Activated CD8-positive, alpha-beta T cell treated with anti-CD3 and anti-CD28 coated beads, Interleukin-2, amount 10 ng/mL, durations not matched to agents 7 days and 5 days (primary cell): ENCODE results near the gene TUBGCP6. TPM values are rescaled to one million over a fixed set of nuclear protein-coding genes. Genes with fewer than 3 reads are reported as not detected.

Experiments used
- ATAC-seq: fragments of 150-1000 bp; cut with Tn5 transposase; one replicate; pipeline ENCODE4 v1.10.0; 2021; ENCODE audit warnings: moderate library complexity
- CTCF ChIA-PET: fragments of 350-600 bp; sonication (Branson Sonifier 250); formaldehyde crosslinking; loops from one replicate; lab custom pipeline; 2021; ENCODE audit warnings: antibody characterized with exemption; lab: Charles Lee
- POLR2A ChIA-PET: fragments of 350-600 bp; sonication (Branson Sonifier 250); formaldehyde crosslinking; loops from one replicate; lab custom pipeline; 2021; ENCODE audit warnings: antibody characterized with exemption; lab: Charles Lee
- DNase-seq: peaks from one replicate; pipeline ENCODE4 v3.0.0-alpha.2; 2020
- H3K27ac Mint-ChIP-seq: one replicate; pipeline ENCODE4 v1.8.0; 2021; ENCODE audit warnings: mild to moderate bottlenecking, mixed read lengths
- H3K27me3 Mint-ChIP-seq: one replicate; pipeline ENCODE4 v1.8.0; 2021; ENCODE audit warnings: low read depth, mixed read lengths
- H3K36me3 Mint-ChIP-seq: one replicate; pipeline ENCODE4 v1.8.0; 2021; ENCODE audit warnings: low read depth, mixed read lengths
- H3K4me1 Mint-ChIP-seq: one replicate; pipeline ENCODE4 v1.8.0; 2021; ENCODE audit warnings: low read depth, mixed read lengths
- H3K4me3 Mint-ChIP-seq: one replicate; pipeline ENCODE4 v1.8.0; 2021; ENCODE audit warnings: mild to moderate bottlenecking, mixed read lengths
- H3K9me3 Mint-ChIP-seq: one replicate; pipeline ENCODE4 v1.8.0; 2022; ENCODE audit warnings: mixed read lengths; ENCODE audit not compliant: insufficient read depth
- total RNA-seq, 2 experiments: library from RNA; stranded (reverse); gene quantifications; one replicate each; pipeline ENCODE4 v1.2.3, GENCODE V29; 2021

The TUBGCP6 gene
- total RNA-seq, 2 experiments from 2014 or later: 53.2 to 58.1 TPM

GRCh38 chr22:50269573-50269969, 24.7 kb upstream of the TUBGCP6 start:
- no peaks in the 10 kb centered on the region for H3K36me3 Mint-ChIP-seq
- H3K4me3 Mint-ChIP-seq: peak overlapping the region; percentile 69
- DNase-seq: no peak
- ChIA-PET POLR2A (no interaction called here), CTCF (interaction anchor here (0.8 to 1.6 kb wide), 2 partner anchors 18 to 59 kb away, joined by 3 to 4 read pairs; partner anchors contain the start of gene HDAC10)
- H3K4me1 Mint-ChIP-seq: peaks cover 23% of the 10 kb centered on the region
- H3K27ac Mint-ChIP-seq: peak overlapping the region; percentile 39
- peaks cover 8% of the 10 kb centered on the region for H3K27me3 Mint-ChIP-seq
- no peaks in the 10 kb centered on the region for H3K9me3 Mint-ChIP-seq
- ATAC-seq: no peak

GRCh38 chr22:50268655-50269113, 23.9 kb upstream of the TUBGCP6 start:
- H3K9me3 Mint-ChIP-seq: no peaks in the 10 kb centered on the region
- H3K27me3 Mint-ChIP-seq: peaks cover 8% of the 10 kb centered on the region

GRCh38 chr22:50267591-50268390, 23.0 kb upstream of the TUBGCP6 start:
- CTCF ChIA-PET: interaction anchor here (0.7 to 1.6 kb wide), 4 partner anchors 15 to 92 kb away, joined by 3 to 9 read pairs (median 4); partner anchors contain the start of gene HDAC10
- H3K4me3 Mint-ChIP-seq: no peak overlapping the region
- H3K36me3 Mint-ChIP-seq: no peaks in the 10 kb centered on the region
- ATAC-seq (no peak), DNase-seq (peak; percentile 57)
- no peak overlapping the region for H3K27ac Mint-ChIP-seq
- peaks cover 5% of the 10 kb centered on the region for H3K27me3 Mint-ChIP-seq
- H3K9me3 Mint-ChIP-seq: no peaks in the 10 kb centered on the region
- peaks cover 23% of the 10 kb centered on the region for H3K4me1 Mint-ChIP-seq
- POLR2A ChIA-PET: interaction anchor here (0.9 kb wide), 1 partner anchor 16 kb away, joined by 7 read pairs; the partner anchor contains the start of gene HDAC10

More at GRCh38 chr22:50268655-50269113, 23.9 kb upstream of the TUBGCP6 start:
- Mint-ChIP-seq H3K27ac (no peak overlapping the region), H3K36me3 (no peaks in the 10 kb centered on the region), H3K4me3 (peak overlapping the region; percentile 8), H3K4me1 (peaks cover 23% of the 10 kb centered on the region)
- DNase-seq: no peak
- CTCF ChIA-PET: interaction anchor here (0.8 to 1.6 kb wide), 3 partner anchors 17 to 59 kb away, joined by 3 to 4 read pairs (median 3); partner anchors contain the start of genes DENND6B and HDAC10
- ATAC-seq: no peak
- POLR2A ChIA-PET: no interaction called here

GRCh38 chr22:50266994-50267393, 22.2 kb upstream of the TUBGCP6 start:
- H3K36me3 Mint-ChIP-seq: no peaks in the 10 kb centered on the region
- DNase-seq: no peak
- peaks cover 26% of the 10 kb centered on the region for H3K4me1 Mint-ChIP-seq
- ATAC-seq: no peak
- CTCF ChIA-PET: interaction anchor here (1.3 to 1.6 kb wide), 2 partner anchors 14 to 16 kb away, joined by 4 to 9 read pairs; partner anchors contain the start of gene HDAC10
- POLR2A ChIA-PET: interaction anchor here (0.9 kb wide), 1 partner anchor 16 kb away, joined by 7 read pairs; the partner anchor contains the start of gene HDAC10
- no peak overlapping the region for H3K4me3 Mint-ChIP-seq
- H3K9me3 Mint-ChIP-seq: no peaks in the 10 kb centered on the region
- peaks cover 6% of the 10 kb centered on the region for H3K27me3 Mint-ChIP-seq
- no peak overlapping the region for H3K27ac Mint-ChIP-seq

GRCh38 chr22:50264946-50265669, 20.3 kb upstream of the TUBGCP6 start:
- DNase-seq (no peak), ATAC-seq (no peak)
- ChIA-PET CTCF (no interaction called here), POLR2A (no interaction called here)
- Mint-ChIP-seq H3K4me1 (peaks cover 22% of the 10 kb centered on the region), H3K36me3 (no peaks in the 10 kb centered on the region), H3K27ac (no peak overlapping the region), H3K27me3 (peaks cover 7% of the 10 kb centered on the region), H3K9me3 (no peaks in the 10 kb centered on the region), H3K4me3 (no peak overlapping the region)

GRCh38 chr22:50264104-50264745, 19.4 kb upstream of the TUBGCP6 start:
- peaks cover 17% of the 10 kb centered on the region for H3K4me1 Mint-ChIP-seq
- no peaks in the 10 kb centered on the region for H3K36me3 Mint-ChIP-seq
- no peak overlapping the region for H3K27ac Mint-ChIP-seq
- DNase-seq (no peak), ATAC-seq (no peak)
- H3K9me3 Mint-ChIP-seq: no peaks in the 10 kb centered on the region
- POLR2A ChIA-PET: interaction anchor here (1.5 kb wide), 1 partner anchor 73 kb away, joined by 3 read pairs; no protein-coding TSS in a partner anchor
- H3K4me3 Mint-ChIP-seq: no peak overlapping the region
- CTCF ChIA-PET: no interaction called here
- peaks cover 7% of the 10 kb centered on the region for H3K27me3 Mint-ChIP-seq

GRCh38 chr22:50262973-50263617, 18.3 kb upstream of the TUBGCP6 start:
- Mint-ChIP-seq H3K4me3 (no peak overlapping the region), H3K4me1 (peaks cover 9% of the 10 kb centered on the region), H3K9me3 (no peaks in the 10 kb centered on the region), H3K27me3 (peaks cover 9% of the 10 kb centered on the region), H3K36me3 (no peaks in the 10 kb centered on the region), H3K27ac (no peak overlapping the region)
- ATAC-seq (no peak), DNase-seq (no peak)
- CTCF ChIA-PET: interaction anchor here (0.7 to 1.3 kb wide), 4 partner anchors 10 to 19 kb away, joined by 3 to 6 read pairs (median 4); partner anchors contain the start of genes HDAC10 and TUBGCP6
- POLR2A ChIA-PET: interaction anchor here (1.5 to 3.1 kb wide), 2 partner anchors 12 to 72 kb away, joined by 3 to 17 read pairs; partner anchors contain the start of gene HDAC10

- Mint-ChIP-seq H3K4me1 (peaks cover 8% of the 10 kb centered on the region), H3K4me3 (peak overlapping the region; percentile 55), H3K27me3 (peaks cover 9% of the 10 kb centered on the region), H3K9me3 (no peaks in the 10 kb centered on the region), H3K36me3 (no peaks in the 10 kb centered on the region), H3K27ac (peak overlapping the region; percentile 39)
- POLR2A ChIA-PET: interaction anchor here (1.5 to 3.1 kb wide), 2 partner anchors 11 to 71 kb away, joined by 3 to 17 read pairs; partner anchors contain the start of gene HDAC10
- ATAC-seq (no peak), DNase-seq (no peak)
- CTCF ChIA-PET: interaction anchor here (1.1 to 1.3 kb wide), 3 partner anchors 10 to 13 kb away, joined by 3 to 6 read pairs (median 5); partner anchors contain the start of gene HDAC10
Measured at GRCh38 chr22:50262460-50262911, 17.7 kb upstream of the TUBGCP6 start.

- ATAC-seq: peak; percentile 10
- no peak for DNase-seq
- H3K4me3 Mint-ChIP-seq: peak within 1 kb of the TSS; percentile 55
- POLR2A ChIA-PET: interaction anchor here (3.1 kb wide), 1 partner anchor 10 kb away, joined by 17 read pairs; the partner anchor contains the start of gene HDAC10
- H3K27me3 Mint-ChIP-seq: peaks cover 9% of the 10 kb centered on the region
- H3K36me3 Mint-ChIP-seq: no peaks in the 10 kb centered on the region
- peak within 1 kb of the TSS; percentile 39 for H3K27ac Mint-ChIP-seq
- peaks cover 8% of the 10 kb centered on the region for H3K4me1 Mint-ChIP-seq
- CTCF ChIA-PET: interaction anchor here (1.1 kb wide), 1 partner anchor 11 kb away, joined by 3 read pairs; the partner anchor contains the start of gene HDAC10
- H3K9me3 Mint-ChIP-seq: no peaks in the 10 kb centered on the region
Measured at GRCh38 chr22:50261615-50262459, 17.0 kb upstream of the TUBGCP6 start, which contains the start of gene MAPK12. TSS of gene MAPK12 (minus strand) at chr22:50261683. CDS start at chr22:50261509, 174 bp downstream.
